Measurements from ENCODE around the gene SUZ12.
"Not testable (repeated sequence)": the region's sequence is repeated elsewhere in the genome, so short reads cannot be mapped to it uniquely, and the experiment has no call there.

Gene SUZ12

GRCh38 chr17:31964131-31964530, 27.3 kb downstream of the SUZ12 start:
- not testable (repeated sequence) for DNase-seq

GRCh38 chr17:31967648-31968047, 30.8 kb downstream of the SUZ12 start:
- DNase-seq = no peak

- not testable (repeated sequence) for DNase-seq
Measured at GRCh38 chr17:31970416-31970815, 33.6 kb downstream of the SUZ12 start.

- DNase-seq = not testable (repeated sequence)
Measured at GRCh38 chr17:31974269-31975071, 37.7 kb downstream of the SUZ12 start.

- DNase-seq = not testable (repeated sequence)
Measured at GRCh38 chr17:31975391-31975790, 38.6 kb downstream of the SUZ12 start.

GRCh38 chr17:31991821-31992220, 55.0 kb downstream of the SUZ12 start:
- not testable (repeated sequence) for DNase-seq

GRCh38 chr17:31997005-31997404, 60.2 kb downstream of the SUZ12 start:
- no peak for DNase-seq

- peak; percentile 96 for DNase-seq
Measured at GRCh38 chr17:32006957-32007462, 70.2 kb downstream of the SUZ12 start, which contains the start of gene LRRC37B. Gene LRRC37B, plus strand, starts transcription at chr17:32007383. Its CDS starts 14,010 bp downstream, at chr17:32021393.

GRCh38 chr17:32007463-32008298, 70.9 kb downstream of the SUZ12 start:
- peak; percentile 82 for DNase-seq

- no peak for DNase-seq
Measured at GRCh38 chr17:32009262-32009542, 72.4 kb downstream of the SUZ12 start.

GRCh38 chr17:32010114-32010513, 73.3 kb downstream of the SUZ12 start:
- DNase-seq = no peak

- DNase-seq = no peak
Measured at GRCh38 chr17:32015245-32016013, 78.6 kb downstream of the SUZ12 start.

GRCh38 chr17:32016231-32016630, 79.4 kb downstream of the SUZ12 start:
- no peak for DNase-seq

GRCh38 chr17:32019228-32019627, 82.4 kb downstream of the SUZ12 start:
- DNase-seq = no peak

GRCh38 chr17:32020943-32021614, 84.3 kb downstream of the SUZ12 start:
- no peak for DNase-seq

GRCh38 chr17:32021615-32021955, 84.8 kb downstream of the SUZ12 start:
- DNase-seq = no peak

- not testable (repeated sequence) for DNase-seq
Measured at GRCh38 chr17:32022554-32022953, 85.7 kb downstream of the SUZ12 start.

- not testable (repeated sequence) for DNase-seq
Measured at GRCh38 chr17:32027271-32027670, 90.5 kb downstream of the SUZ12 start.

GRCh38 chr17:32033223-32033622, 96.4 kb downstream of the SUZ12 start:
- DNase-seq = no peak

GRCh38 chr17:32033812-32034211, 97.0 kb downstream of the SUZ12 start:
- DNase-seq = not testable (repeated sequence)

- DNase-seq = not testable (repeated sequence)
Measured at GRCh38 chr17:32040246-32040645, 103.4 kb downstream of the SUZ12 start.

GRCh38 chr17:32041306-32041875, 104.6 kb downstream of the SUZ12 start:
- not testable (repeated sequence) for DNase-seq
